ENCODE results near the gene TMEM144.
"Not testable (repeated sequence)": the region's sequence is repeated elsewhere in the genome, so short reads cannot be mapped to it uniquely, and the experiment has no call there.

GRCh38 chr4:158279052-158279451 lies 68.8 kb downstream of the TMEM144 start:
- TF ChIP-seq CTCF (IDR thresholded peaks at IDR 0.05 in 4 of 5, conservative IDR thresholded peaks at IDR 0.05 in 1 of 5); POLR2A (IDR thresholded peaks at IDR 0.05): not testable (repeated sequence)

All from gastrocnemius medialis (tissue), 4 donors.